WTC11 (cell line): ENCODE results near the gene ATG16L1.

Source experiments
- CREB1 ChIP-seq: sonication (generic); formaldehyde crosslinking; IDR thresholded peaks from 2 replicates; pipeline ENCODE4 v1.8.0; 2023; ENCODE audit warnings: mild to moderate bottlenecking, missing genetic modification reagents
- FOXK1 ChIP-seq: sonication (generic); formaldehyde crosslinking; IDR thresholded peaks from 2 replicates; pipeline ENCODE4 v1.8.0; 2022; ENCODE audit warnings: mild to moderate bottlenecking, moderate library complexity, missing genetic modification reagents

GRCh38 chr2:233338046-233338445 is 86.6 kb downstream of the ATG16L1 start:
- no peak for TF ChIP-seq FOXK1 (CRISPR knock-in tag)
- TF ChIP-seq CREB1 (CRISPR knock-in tag): no peak
